HepG2 (cell line): ENCODE data around the gene USP38. TPM values are rescaled to one million over a fixed set of nuclear protein-coding genes. Genes with fewer than 3 reads are reported as not detected.

Experiments
- CCAR2 ChIP-seq: fragments of 200-400 bp; formaldehyde crosslinking; optimal IDR thresholded peaks from 2 replicates; pipeline ENCODE3; 2018; ENCODE audit warnings: low read depth, mild to moderate bottlenecking, low read length, moderate library complexity
- DR1 ChIP-seq: sonication (generic); formaldehyde crosslinking; IDR thresholded peaks from 2 replicates; pipeline ENCODE4 v1.8.0; 2021; ENCODE audit warnings: mild to moderate bottlenecking, missing genetic modification reagents, inconsistent platforms
- HOMEZ ChIP-seq: IDR thresholded peaks from 2 replicates; pipeline ENCODE4 v1.6.1; 2016; ENCODE audit warnings: low read depth
- HOXA5 ChIP-seq: sonication (generic); formaldehyde crosslinking; IDR thresholded peaks from 2 replicates; pipeline ENCODE4 v1.4.0; 2020; ENCODE audit warnings: missing genetic modification reagents
- KAT7 ChIP-seq: IDR thresholded peaks from 2 replicates; pipeline ENCODE4 v1.6.1; 2018; ENCODE audit warnings: borderline replicate concordance, missing compliant biosample characterization
- KAT8 ChIP-seq: IDR thresholded peaks from 2 replicates; pipeline ENCODE4 v1.6.1; 2016; ENCODE audit warnings: missing genetic modification reagents, missing compliant biosample characterization
- KMT2A ChIP-seq: sonication (generic); formaldehyde crosslinking; IDR thresholded peaks from 2 replicates; pipeline ENCODE4 v1.4.0; 2020; ENCODE audit warnings: missing genetic modification reagents
- LRRFIP1 ChIP-seq: sonication (generic); formaldehyde crosslinking; conservative IDR thresholded peaks from 2 replicates; pipeline ENCODE4 v1.4.0; 2020; ENCODE audit warnings: missing genetic modification reagents
- SMAD1 ChIP-seq: sonication (generic); formaldehyde crosslinking; IDR thresholded peaks from 2 replicates; pipeline ENCODE4 v1.4.0; 2020; ENCODE audit warnings: missing genetic modification reagents, low read depth, mild to moderate bottlenecking, borderline replicate concordance
- STAT5B ChIP-seq: sonication (generic); formaldehyde crosslinking; IDR thresholded peaks from 2 replicates; pipeline ENCODE4 v1.4.0; 2020; ENCODE audit warnings: missing genetic modification reagents
- TARDBP ChIP-seq: sonication (generic); formaldehyde crosslinking; IDR thresholded peaks from 2 replicates; pipeline ENCODE4 v1.8.0; 2022; ENCODE audit warnings: mild to moderate bottlenecking, missing genetic modification reagents
- TFDP2 ChIP-seq: sonication (generic); formaldehyde crosslinking; IDR thresholded peaks from 2 replicates; pipeline ENCODE4 v1.4.0; 2020; ENCODE audit warnings: missing genetic modification reagents
- THAP11 ChIP-seq: IDR thresholded peaks from 2 replicates; pipeline ENCODE4 v1.6.1; 2016; ENCODE audit warnings: missing biosample characterization, missing genetic modification reagents
- TIGD3 ChIP-seq: sonication (generic); formaldehyde crosslinking; IDR thresholded peaks from 2 replicates; pipeline ENCODE4 v1.5.1; 2020; ENCODE audit warnings: mild to moderate bottlenecking, missing genetic modification reagents, borderline replicate concordance
- ZKSCAN8 ChIP-seq: IDR thresholded peaks from 2 replicates; pipeline ENCODE4 v1.6.1; 2016; ENCODE audit warnings: borderline replicate concordance, missing genetic modification reagents, missing compliant biosample characterization
- ZMAT3 ChIP-seq: sonication (generic); formaldehyde crosslinking; conservative IDR thresholded peaks from 2 replicates; pipeline ENCODE4 v1.7.0; 2021; ENCODE audit warnings: missing genetic modification reagents
- ZNF136 ChIP-seq: sonication (generic); formaldehyde crosslinking; IDR thresholded peaks from 2 replicates; pipeline ENCODE4 v1.8.1; 2022; ENCODE audit warnings: low read depth, mild to moderate bottlenecking, moderate library complexity, missing genetic modification reagents
- ZNF235 ChIP-seq: sonication (generic); formaldehyde crosslinking; IDR thresholded peaks from 2 replicates; pipeline ENCODE4 v1.8.1; 2023; ENCODE audit warnings: mild to moderate bottlenecking, missing genetic modification reagents, borderline replicate concordance
- ZNF253 ChIP-seq: sonication (generic); formaldehyde crosslinking; IDR thresholded peaks from 2 replicates; pipeline ENCODE4 v1.8.0; 2022; ENCODE audit warnings: mild to moderate bottlenecking, missing genetic modification reagents, borderline replicate concordance
- ZNF335 ChIP-seq: sonication (generic); formaldehyde crosslinking; IDR thresholded peaks from 2 replicates; pipeline ENCODE4 v1.4.0; 2020; ENCODE audit warnings: missing genetic modification reagents
- ZNF501 ChIP-seq: sonication (generic); formaldehyde crosslinking; IDR thresholded peaks from 2 replicates; pipeline ENCODE4 v1.5.1; 2020; ENCODE audit warnings: mild to moderate bottlenecking, moderate library complexity, missing genetic modification reagents
- ZNF576 ChIP-seq: sonication (generic); formaldehyde crosslinking; IDR thresholded peaks from 2 replicates; pipeline ENCODE4 v1.4.0; 2020; ENCODE audit warnings: mild to moderate bottlenecking, missing genetic modification reagents
- ZNF780A ChIP-seq: sonication (generic); formaldehyde crosslinking; IDR thresholded peaks from 2 replicates; pipeline ENCODE4 v1.8.0; 2022; ENCODE audit warnings: mild to moderate bottlenecking, missing genetic modification reagents, moderate library complexity
- polyA plus RNA-seq, 8 experiments: library from polyadenylated mRNA; depleted of rRNA in 3 of 8; stranded (reverse) in 7 of 8; unstranded in 1 of 8; fragments of >200 nt; fragmentation: Illumina TruSeq in 4 of 8; extraction: Trizol in 4 of 8; gene quantifications; 2 replicates each; pipeline versions ENCODE4 v1.2.1 to v1.2.3, GENCODE V29; 2011 to 2016; ENCODE audit warnings: low read depth in 4 of 8, missing spikeins in 1 of 8, mixed read lengths in 1 of 8; ENCODE audit not compliant: insufficient read depth in 1 of 8
- total RNA-seq, 5 experiments: library from RNA; depleted of rRNA; stranded (reverse); fragments of >200 nt; fragmentation: Illumina TruSeq; extraction: Trizol; gene quantifications; 2 replicates each; pipeline ENCODE4 v1.2.3, GENCODE V29; 2016; ENCODE audit warnings: low read depth in 1 of 5

USP38 gene
- total and polyA plus RNA-seq, 2 of the 13 experiments (the other 11 are each of a cell fraction or from before 2014, with no cell fraction given), result 4.5 to 11.8 TPM

GRCh38 chr4:143184503-143185252 is at the start of gene USP38 (continued):
- TF ChIP-seq ZNF136 (no peak), CCAR2 (no peak), ZNF253 (CRISPR knock-in tag) (no peak), HOXA5 (0 out of 2 replicates have a peak, but pooled peaks have one; percentile 3), TFDP2 (peak; percentile 79), TIGD3 (CRISPR knock-in tag) (peak; percentile 63; the same call in 1 of the 2 replicates), KAT7 (CRISPR knock-in tag) (no peak; the same call in none of the 2 replicates), THAP11 (CRISPR knock-in tag) (peak; percentile 80; the same call in 1 of the 2 replicates), STAT5B (CRISPR knock-in tag) (no peak), ZNF501 (CRISPR knock-in tag) (no peak), ZNF576 (CRISPR knock-in tag) (no peak), ZNF235 (CRISPR knock-in tag) (0 out of 2 replicates have a peak, but pooled peaks have one; percentile 40), TARDBP (CRISPR knock-in tag) (no peak), HOMEZ (0 out of 2 replicates have a peak, but pooled peaks have one; percentile 21), ZKSCAN8 (no peak), ZNF335 (0 out of 2 replicates have a peak, but pooled peaks have one; percentile 21), KMT2A (CRISPR knock-in tag) (peak; percentile 84), LRRFIP1 (no peak), KAT8 (CRISPR knock-in tag) (peak; percentile 68; the same call in 1 of the 2 replicates), SMAD1 (CRISPR knock-in tag) (no peak; the same call in 1 of the 2 replicates), DR1 (CRISPR knock-in tag) (0 out of 2 replicates have a peak, but pooled peaks have one; percentile 24), ZMAT3 (CRISPR knock-in tag) (peak; percentile 82; the same call in 1 of the 2 replicates), ZNF780A (0 out of 2 replicates have a peak, but pooled peaks have one; percentile 5)
